Progenitor cell of endocrine pancreas (in vitro differentiated cells): Measurements from ENCODE around the gene IGF2BP1. TPM values are rescaled to one million over a fixed set of nuclear protein-coding genes. Genes with fewer than 3 reads are reported as not detected.

Experiments
- DNase-seq: peaks from one replicate; pipeline ENCODE4 v3.0.0; 2021; ENCODE audit warnings: low spot score; ENCODE audit not compliant: unreplicated experiment
- H3K27ac Mint-ChIP-seq: 2 replicates; pipeline ENCODE4 v1.8.0; 2021; ENCODE audit warnings: mild to moderate bottlenecking, moderate library complexity, mixed read lengths
- H3K27me3 Mint-ChIP-seq: 2 replicates; pipeline ENCODE4 v1.8.0; 2021; ENCODE audit warnings: mixed read lengths
- H3K36me3 Mint-ChIP-seq: 2 replicates; pipeline ENCODE4 v1.8.0; 2022; ENCODE audit warnings: mixed read lengths; ENCODE audit not compliant: insufficient read depth
- H3K4me1 Mint-ChIP-seq: 2 replicates; pipeline ENCODE4 v1.8.0; 2021; ENCODE audit warnings: low read depth, mixed read lengths
- H3K4me3 Mint-ChIP-seq: 2 replicates; pipeline ENCODE4 v1.8.0; 2021; ENCODE audit warnings: low read depth, mild to moderate bottlenecking, moderate library complexity, mixed read lengths
- H3K9me3 Mint-ChIP-seq: 2 replicates; pipeline ENCODE4 v1.8.0; 2021; ENCODE audit warnings: low read depth, mixed read lengths
- CTCF ChIP-seq: fragments of 200-600 bp; sonication (generic); IDR thresholded peaks from one replicate; pipeline ENCODE4 v1.5.0; 2021; ENCODE audit warnings: antibody characterized with exemption, mild to moderate bottlenecking; ENCODE audit not compliant: unreplicated experiment
- total RNA-seq: library from RNA; stranded (reverse); gene quantifications from 2 replicates; pipeline ENCODE4 v1.2.1, GENCODE V29; 2021

Gene IGF2BP1
- total RNA-seq, 1 donor from 2014 or later: 326 TPM

DNA sequence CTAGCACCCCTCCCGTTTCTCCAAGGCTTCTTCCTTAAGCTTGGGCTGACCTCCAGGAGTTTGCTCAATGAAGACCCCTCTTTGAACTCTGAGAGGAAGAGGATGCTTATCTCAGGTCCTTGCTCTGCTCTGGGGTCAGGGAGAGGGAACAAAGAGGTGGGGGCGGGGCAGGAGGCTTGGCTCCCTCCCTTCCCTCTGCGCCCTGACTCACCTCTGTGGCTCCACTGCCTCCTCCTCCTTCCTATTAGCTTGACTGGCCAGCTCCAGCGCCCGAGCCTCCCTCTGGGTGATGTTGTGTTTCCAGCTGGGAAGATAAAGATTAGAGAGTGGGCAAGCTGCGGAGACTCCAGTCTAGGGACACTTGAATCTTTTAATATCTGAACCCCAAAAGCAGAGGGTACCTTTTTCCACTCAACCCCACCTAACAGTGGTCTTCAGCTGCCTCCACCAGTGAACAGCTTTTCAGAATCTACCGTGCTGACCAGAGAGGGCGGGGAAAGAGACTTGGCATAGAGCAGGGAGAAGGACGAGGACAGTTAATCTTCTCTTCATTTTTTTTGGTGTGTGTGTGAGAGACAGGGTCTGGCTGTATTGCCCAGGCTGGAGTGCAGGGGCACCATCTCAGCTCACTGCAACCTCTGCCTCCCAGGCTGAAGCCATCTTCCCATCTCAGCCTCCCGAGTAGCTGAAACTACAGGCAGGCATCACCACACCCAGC lies 35.5 kb upstream of the IGF2BP1 start:
- H3K36me3 Mint-ChIP-seq: no peaks in the 10 kb centered on the region
- peak overlapping the region; percentile 95 for H3K27ac Mint-ChIP-seq
- no peaks in the 10 kb centered on the region for H3K9me3 Mint-ChIP-seq
- H3K27me3 Mint-ChIP-seq: no peaks in the 10 kb centered on the region
- no peak overlapping the region for H3K4me3 Mint-ChIP-seq
- DNase-seq: peak; percentile 14
- TF ChIP-seq CTCF: no peak
- H3K4me1 Mint-ChIP-seq: peaks cover 13% of the 10 kb centered on the region

DNA sequence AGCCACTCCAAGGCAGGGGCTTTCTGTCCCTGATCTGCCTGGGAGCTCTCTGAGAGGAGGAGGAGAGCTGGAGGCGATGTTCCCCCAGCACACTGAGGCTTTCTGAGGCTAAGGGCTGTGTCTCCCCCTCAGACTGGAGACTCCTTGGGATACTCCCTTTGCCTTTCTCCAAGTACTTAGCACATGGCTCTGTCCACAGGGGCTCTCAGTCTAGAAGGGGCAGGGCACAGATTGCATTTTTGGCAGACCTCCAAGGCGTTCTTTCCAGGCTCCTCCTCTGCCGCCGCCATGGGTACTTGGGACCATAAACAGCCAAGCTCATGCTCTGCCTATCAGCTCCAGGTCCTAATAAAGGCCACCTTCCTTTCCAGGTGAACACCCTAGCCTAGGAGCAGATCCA lies 27.0 kb upstream of the IGF2BP1 start:
- Mint-ChIP-seq H3K9me3 (no peaks in the 10 kb centered on the region), H3K4me3 (no peak overlapping the region), H3K27me3 (peaks cover 17% of the 10 kb centered on the region), H3K27ac (no peak overlapping the region), H3K36me3 (no peaks in the 10 kb centered on the region), H3K4me1 (peaks cover 4% of the 10 kb centered on the region)
- no peak for TF ChIP-seq CTCF
- DNase-seq: no peak

GRCh38 chr17:48970865-48971687 lies 26.1 kb upstream of the IGF2BP1 start:
- no peak overlapping the region for H3K4me3 Mint-ChIP-seq

GRCh38 chr17:48972749-48973097 lies 24.5 kb upstream of the IGF2BP1 start:
- Mint-ChIP-seq H3K4me3 (no peak overlapping the region), H3K27ac (peak overlapping the region; percentile 21), H3K4me1 (peaks cover 4% of the 10 kb centered on the region), H3K9me3 (no peaks in the 10 kb centered on the region), H3K27me3 (peaks cover 17% of the 10 kb centered on the region), H3K36me3 (no peaks in the 10 kb centered on the region)
- no peak for TF ChIP-seq CTCF
- DNase-seq: no peak

More at GRCh38 chr17:48970865-48971687, 26.1 kb upstream of the IGF2BP1 start:
- H3K27ac Mint-ChIP-seq: no peak overlapping the region
- no peak for TF ChIP-seq CTCF
- peaks cover 17% of the 10 kb centered on the region for H3K27me3 Mint-ChIP-seq
- peaks cover 4% of the 10 kb centered on the region for H3K4me1 Mint-ChIP-seq
- no peak for DNase-seq
- H3K36me3 Mint-ChIP-seq: no peaks in the 10 kb centered on the region
- H3K9me3 Mint-ChIP-seq: no peaks in the 10 kb centered on the region

GRCh38 chr17:48973806-48974205 lies 23.4 kb upstream of the IGF2BP1 start:
- Mint-ChIP-seq H3K4me1 (peaks cover 4% of the 10 kb centered on the region), H3K36me3 (no peaks in the 10 kb centered on the region), H3K9me3 (no peaks in the 10 kb centered on the region), H3K27me3 (peaks cover 11% of the 10 kb centered on the region), H3K27ac (no peak overlapping the region), H3K4me3 (no peak overlapping the region)
- DNase-seq: no peak
- no peak for TF ChIP-seq CTCF
